HCT116 (cell line): Measurements from ENCODE around the gene TAF11L10.
"Not testable (repeated sequence)": the region's sequence is repeated elsewhere in the genome, so short reads cannot be mapped to it uniquely, and the experiment has no call there.

ENCODE experiments used
- ATF3 ChIP-seq: IDR thresholded peaks from 2 replicates; pipeline ENCODE4 v1.6.1; 2012
- CEBPB ChIP-seq: IDR thresholded peaks from 2 replicates; pipeline ENCODE4 v1.6.1; 2012; ENCODE audit warnings: low read depth
- CTCF ChIP-seq, 3 experiments: fragments of 200-600 bp in 1 of 3; sonication (generic) in 1 of 3; IDR thresholded peaks in 2 of 3; conservative IDR thresholded peaks in 1 of 3; 2 replicates each; pipeline ENCODE4 v1.5.1; 2012 to 2017; ENCODE audit warnings: low read depth in 2 of 3, low read length in 2 of 3, antibody characterized with exemption in 1 of 3, borderline replicate concordance in 1 of 3, control low read depth in 1 of 3, mild to moderate bottlenecking in 1 of 3, mixed read lengths in 1 of 3, mixed run types in 1 of 3, moderate library complexity in 1 of 3; ENCODE audit not compliant: insufficient read depth in 1 of 3
- EGR1 ChIP-seq: IDR thresholded peaks from 2 replicates; pipeline ENCODE4 v1.6.1; 2012; ENCODE audit warnings: low read depth
- EZH2 ChIP-seq: fragments of 200-600 bp; sonication (generic); IDR thresholded peaks from 2 replicates; pipeline ENCODE4 v1.6.1; 2017; ENCODE audit warnings: antibody characterized with exemption, mixed run types
- EZH2phosphoT487 ChIP-seq: fragments of 200-600 bp; IDR thresholded peaks from 2 replicates; pipeline ENCODE4 v1.6.1; 2018; ENCODE audit warnings: antibody characterized with exemption, borderline replicate concordance
- MAX ChIP-seq: IDR thresholded peaks from 2 replicates; pipeline ENCODE4 v1.6.1; 2012
- POLR2A ChIP-seq: IDR thresholded peaks from 2 replicates; pipeline ENCODE4 v1.7.0; 2011; ENCODE audit warnings: borderline replicate concordance; ENCODE audit not compliant: insufficient read depth, insufficient read length; ENCODE audit errors: extremely low read depth
- SP1 ChIP-seq: IDR thresholded peaks from 2 replicates; pipeline ENCODE4 v1.6.1; 2012; ENCODE audit warnings: low read depth
- TCF7L2 ChIP-seq: IDR thresholded peaks from 2 replicates; pipeline ENCODE4 v1.7.0; 2011; ENCODE audit warnings: borderline replicate concordance, inconsistent platforms; ENCODE audit not compliant: insufficient read depth, insufficient read length; ENCODE audit errors: extremely low read depth

GRCh38 chr5:17594255-17594654 lies 3.4 kb downstream of the TAF11L10 start, which contains the start of gene TAF11L9:
- TF ChIP-seq CTCF (IDR thresholded peaks at IDR 0.05 in 2 of 3, conservative IDR thresholded peaks at IDR 0.05 in 1 of 3; ENCODE audit: borderline replicate concordance in 1 of 3, insufficient read depth in 1 of 3, low read depth in 2 of 3, low read length in 2 of 3); POLR2A; EZH2phosphoT487; MAX; EGR1; EZH2; TCF7L2; CEBPB; ATF3; SP1: not testable (repeated sequence)
